Measurements from ENCODE around the gene EBPL.

DNA sequence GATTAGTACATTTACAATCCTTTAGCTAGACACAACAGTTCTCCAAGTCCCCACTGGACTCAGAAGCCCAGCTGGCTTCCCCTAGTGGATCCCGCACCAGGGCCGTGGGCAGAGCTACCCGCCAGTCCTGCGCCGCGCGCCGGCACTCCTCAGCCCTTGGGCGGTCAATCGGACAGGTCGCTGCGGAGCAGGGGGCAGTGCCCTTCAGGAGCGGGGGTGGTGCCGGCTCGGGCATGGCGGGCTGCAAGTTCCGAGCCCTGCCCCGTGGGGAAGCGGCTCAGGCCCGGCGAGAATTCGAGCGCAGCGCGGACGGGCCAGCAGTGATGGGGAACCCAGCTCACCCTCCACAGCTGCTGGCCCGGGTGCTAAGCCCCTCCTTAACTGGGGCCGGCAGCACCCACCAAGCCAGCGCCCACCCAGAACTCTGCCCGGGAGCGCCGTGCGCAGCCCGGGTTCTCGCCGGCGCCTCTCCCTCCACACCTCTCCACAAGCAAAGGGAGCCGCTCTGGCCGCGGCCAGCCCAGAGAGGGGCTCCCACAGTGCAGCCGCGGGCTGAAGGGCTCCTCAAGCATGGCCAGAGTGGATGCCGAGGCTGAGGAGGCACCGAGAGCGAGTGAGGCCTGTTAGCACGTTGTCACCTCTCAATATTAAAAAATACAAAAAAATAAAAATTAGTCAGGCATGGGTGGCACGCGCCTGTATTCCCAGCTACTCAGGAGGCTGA, 12.9 kb downstream of the EBPL start:
- TF ChIP-seq, protein P1, sequence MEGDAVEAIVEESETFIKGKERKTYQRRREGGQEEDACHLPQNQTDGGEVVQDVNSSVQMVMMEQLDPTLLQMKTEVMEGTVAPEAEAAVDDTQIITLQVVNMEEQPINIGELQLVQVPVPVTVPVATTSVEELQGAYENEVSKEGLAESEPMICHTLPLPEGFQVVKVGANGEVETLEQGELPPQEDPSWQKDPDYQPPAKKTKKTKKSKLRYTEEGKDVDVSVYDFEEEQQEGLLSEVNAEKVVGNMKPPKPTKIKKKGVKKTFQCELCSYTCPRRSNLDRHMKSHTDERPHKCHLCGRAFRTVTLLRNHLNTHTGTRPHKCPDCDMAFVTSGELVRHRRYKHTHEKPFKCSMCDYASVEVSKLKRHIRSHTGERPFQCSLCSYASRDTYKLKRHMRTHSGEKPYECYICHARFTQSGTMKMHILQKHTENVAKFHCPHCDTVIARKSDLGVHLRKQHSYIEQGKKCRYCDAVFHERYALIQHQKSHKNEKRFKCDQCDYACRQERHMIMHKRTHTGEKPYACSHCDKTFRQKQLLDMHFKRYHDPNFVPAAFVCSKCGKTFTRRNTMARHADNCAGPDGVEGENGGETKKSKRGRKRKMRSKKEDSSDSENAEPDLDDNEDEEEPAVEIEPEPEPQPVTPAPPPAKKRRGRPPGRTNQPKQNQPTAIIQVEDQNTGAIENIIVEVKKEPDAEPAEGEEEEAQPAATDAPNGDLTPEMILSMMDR (optimal IDR thresholded peaks at IDR 0.05 in 1 of 3, IDR thresholded peaks at IDR 0.05 in 1 of 3, conservative IDR thresholded peaks at IDR 0.05 in 1 of 3; ENCODE audit: extremely low read depth in 1 of 3, insufficient read depth in 2 of 3, low read length in 3 of 3), result no peak
- no peak for TF ChIP-seq EZH2 (IDR thresholded peaks at IDR 0.05; ENCODE audit: low read length)
